Measurements from ENCODE around the gene LRMDA.

LRMDA gene

GRCh38 chr10:75972491-75973276 lies 541.3 kb downstream of the LRMDA start:
- no peak for DNase-seq (ENCODE audit: low read depth in 2 of 2, low spot score in 1 of 2)

DNA sequence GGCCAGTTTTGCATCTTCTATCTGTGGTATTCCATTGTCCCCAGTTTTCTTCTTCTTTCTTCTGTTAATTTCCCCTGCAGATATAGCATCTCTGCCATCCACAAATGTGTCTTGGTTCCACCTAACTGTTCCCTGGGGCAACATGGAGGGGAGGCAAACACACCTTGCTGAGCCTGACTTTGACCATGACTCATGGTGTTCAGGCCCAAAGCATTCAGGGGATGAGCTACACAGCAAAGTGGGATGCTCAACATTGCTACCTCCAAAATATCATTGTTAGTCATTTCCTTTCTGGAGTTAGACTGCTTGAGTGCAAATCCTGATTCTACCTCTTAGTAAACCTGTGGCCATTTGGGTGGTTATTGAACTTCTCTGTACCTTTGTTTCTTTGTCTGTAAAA lies 542.7 kb downstream of the LRMDA start:
- DNase-seq (ENCODE audit: low read depth in 2 of 2, low spot score in 1 of 2), result no peak

DNA sequence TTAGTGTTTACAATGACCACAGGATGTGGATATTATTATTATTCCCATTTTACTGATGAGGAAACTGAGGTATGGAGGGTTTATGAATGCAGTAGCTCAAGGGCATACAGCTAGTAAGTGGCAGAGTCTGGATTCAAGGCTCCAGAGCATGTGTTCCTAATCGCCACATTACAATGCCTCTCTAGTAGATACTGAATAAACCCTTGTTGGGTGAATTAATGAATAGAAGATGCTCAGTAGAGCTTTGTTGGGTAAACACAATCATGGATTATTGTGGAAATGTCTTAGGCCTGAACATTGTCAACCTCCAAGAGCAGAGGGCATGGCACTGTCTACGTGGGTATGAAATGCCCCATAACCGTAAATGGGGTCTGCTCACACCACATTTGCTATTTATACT lies 545.3 kb downstream of the LRMDA start:
- no peak for DNase-seq (ENCODE audit: low read depth in 2 of 2, low spot score in 1 of 2)

DNA sequence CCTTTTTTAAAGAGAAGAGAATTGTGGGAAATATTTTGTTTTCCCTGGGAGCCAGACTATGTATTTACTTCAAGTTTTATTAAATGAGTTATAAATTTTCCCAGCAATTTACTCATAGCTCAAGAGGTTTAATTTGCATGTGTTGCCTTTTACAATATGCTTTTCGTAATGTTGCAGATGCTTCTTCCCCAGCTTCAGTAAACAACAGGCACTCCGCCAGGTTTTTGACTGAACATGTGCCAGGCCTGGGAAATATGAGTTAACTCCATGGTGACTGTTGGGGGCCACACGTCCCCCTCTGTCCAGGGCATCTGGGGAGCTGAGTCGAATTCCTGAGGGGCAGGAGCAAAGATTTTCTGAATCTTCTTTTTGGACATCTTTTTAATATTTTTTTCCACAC lies 545.7 kb downstream of the LRMDA start:
- no peak for DNase-seq (ENCODE audit: low read depth in 2 of 2, low spot score in 1 of 2)

GRCh38 chr10:75978213-75978612 lies 546.8 kb downstream of the LRMDA start:
- no peak for DNase-seq (ENCODE audit: low read depth in 2 of 2, low spot score in 1 of 2)

DNA sequence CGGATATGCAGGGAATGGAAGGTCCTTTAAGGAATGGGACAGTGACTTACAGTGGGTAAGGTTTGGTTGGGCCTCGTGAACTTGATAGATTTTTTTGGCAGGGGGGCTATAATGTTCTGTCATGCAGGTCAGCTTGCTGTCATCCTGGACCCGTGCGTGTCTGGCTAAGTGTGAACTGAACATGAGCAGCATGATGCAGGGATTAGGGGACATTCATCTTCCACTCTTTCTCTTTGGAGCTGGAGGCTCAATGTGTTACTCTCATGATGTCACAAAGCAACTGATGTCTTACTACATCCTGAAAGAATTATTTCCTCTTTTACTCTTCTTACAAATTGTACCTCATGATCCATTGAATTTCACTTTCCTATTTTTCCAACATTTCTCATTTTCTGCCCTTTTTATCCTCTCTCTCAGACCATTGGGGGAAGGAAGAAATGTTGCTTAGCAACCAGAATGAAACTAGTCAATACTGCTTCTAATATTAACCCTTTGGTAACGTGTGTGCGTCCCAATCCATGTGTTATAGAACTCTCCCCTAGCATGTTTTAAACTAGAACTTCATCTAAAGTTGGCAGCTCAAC lies 549.1 kb downstream of the LRMDA start:
- no peak for DNase-seq (ENCODE audit: low read depth in 2 of 2, low spot score in 1 of 2)

- no peak for DNase-seq (ENCODE audit: low read depth in 2 of 2, low spot score in 1 of 2)
Observed at GRCh38 chr10:75982611-75983369, 551.4 kb downstream of the LRMDA start.

- no peak for DNase-seq (ENCODE audit: low read depth in 2 of 2, low spot score in 1 of 2)
Observed at GRCh38 chr10:75984067-75984466, 552.6 kb downstream of the LRMDA start.

DNA sequence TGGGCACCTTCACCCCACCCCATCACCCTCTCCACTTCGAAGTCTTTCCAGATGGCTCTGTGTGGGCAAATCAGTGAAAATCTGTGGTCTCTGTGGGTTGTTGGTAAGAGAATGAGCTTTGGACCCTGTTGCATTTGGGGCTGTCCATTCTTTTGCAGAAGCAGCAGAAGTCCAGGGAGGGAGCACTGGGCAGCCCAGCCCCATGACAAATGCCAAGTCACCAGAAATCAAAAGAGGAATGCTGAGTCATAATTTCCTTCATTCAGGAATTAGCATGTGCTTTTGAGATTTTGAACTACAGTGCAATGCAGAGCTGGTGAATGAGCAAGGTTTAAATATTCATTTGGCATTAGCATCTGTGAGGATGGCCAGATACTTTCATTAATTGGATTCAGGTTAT lies 556.2 kb downstream of the LRMDA start:
- no peak for DNase-seq (ENCODE audit: low read depth in 2 of 2, low spot score in 1 of 2)

- no peak for DNase-seq (ENCODE audit: low read depth in 2 of 2, low spot score in 1 of 2)
Observed at GRCh38 chr10:75994357-75995040, 563.1 kb downstream of the LRMDA start.

DNA sequence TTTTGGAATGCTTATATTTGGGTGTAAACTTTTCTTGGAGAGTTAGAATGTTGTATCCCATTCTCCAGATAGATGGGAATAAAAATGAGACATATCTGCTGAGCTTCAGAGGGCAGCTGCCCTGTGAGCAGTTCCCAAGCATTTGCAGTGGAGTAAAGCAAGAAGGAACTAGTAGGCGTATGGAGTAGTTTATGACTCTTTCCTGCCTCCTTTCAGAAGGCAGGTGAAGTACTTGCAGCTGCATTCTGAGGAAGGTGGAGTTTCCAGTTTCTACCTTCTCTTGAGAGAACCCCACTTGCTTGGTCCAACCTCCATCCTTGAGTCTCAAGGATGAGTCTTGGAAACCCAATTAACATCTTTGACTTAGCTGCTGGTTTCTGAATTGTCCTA lies 563.6 kb downstream of the LRMDA start:
- no peak for DNase-seq (ENCODE audit: low read depth in 2 of 2, low spot score in 1 of 2)

- DNase-seq (ENCODE audit: low read depth in 2 of 2, low spot score in 1 of 2), result no peak
Observed at GRCh38 chr10:75995720-75996119, 564.3 kb downstream of the LRMDA start.

GRCh38 chr10:75999001-75999400 lies 567.6 kb downstream of the LRMDA start:
- no peak for DNase-seq (ENCODE audit: low read depth in 2 of 2, low spot score in 1 of 2)

DNA sequence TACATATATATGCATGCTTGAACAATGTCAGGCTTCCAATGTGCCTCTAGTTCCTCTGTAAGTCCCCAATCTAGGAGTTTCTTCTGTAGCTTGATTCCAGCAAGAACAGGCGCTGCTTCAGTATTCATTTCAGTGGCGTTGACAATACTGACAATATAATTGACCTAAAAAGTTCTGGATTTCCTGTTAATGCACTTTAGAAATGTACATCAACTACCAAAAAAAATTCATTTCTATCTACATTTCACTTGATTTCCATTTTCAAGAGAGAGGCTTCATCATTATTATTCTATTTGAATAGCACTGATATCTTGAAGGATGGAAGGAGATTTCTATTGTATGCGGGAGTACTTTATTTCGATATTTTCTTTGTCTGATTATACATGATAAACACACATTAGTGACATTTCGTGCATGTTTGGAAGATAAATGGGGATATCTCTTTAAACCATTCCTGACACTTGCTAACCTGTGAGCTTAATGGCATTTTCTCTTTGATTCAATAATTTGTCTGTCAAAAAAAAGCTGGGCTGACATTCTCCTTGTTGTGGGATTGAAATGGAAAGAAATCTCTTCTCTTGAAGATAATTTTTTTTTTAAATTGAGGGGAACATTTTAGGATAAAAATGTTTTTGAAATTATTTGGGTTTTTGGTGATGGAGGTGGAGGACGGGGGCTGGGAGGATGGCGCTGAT lies 568.2 kb downstream of the LRMDA start:
- no peak for DNase-seq (ENCODE audit: low read depth in 2 of 2, low spot score in 1 of 2)

DNA sequence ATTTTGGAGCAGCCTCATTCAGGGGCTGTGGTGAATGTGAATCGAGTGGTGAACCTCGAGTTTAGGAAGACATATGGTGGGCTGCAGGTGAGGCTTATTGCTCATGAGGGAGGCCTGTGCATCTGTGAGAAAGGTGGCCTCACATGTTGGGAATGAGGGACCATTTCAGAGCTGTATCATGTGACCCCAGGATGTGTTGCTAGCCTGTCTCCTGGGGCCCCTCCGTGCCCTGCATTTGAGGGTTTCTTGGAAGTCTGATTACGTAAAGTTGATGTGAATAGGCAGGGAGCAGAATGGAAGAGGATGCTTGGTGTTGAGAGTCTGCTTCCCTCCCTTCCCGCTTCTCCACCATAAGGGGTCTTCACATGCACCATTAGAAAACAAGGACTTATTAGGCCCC lies 569.1 kb downstream of the LRMDA start:
- DNase-seq (ENCODE audit: low read depth in 2 of 2, low spot score in 1 of 2), result no peak

- DNase-seq (ENCODE audit: low read depth in 2 of 2, low spot score in 1 of 2), result no peak
Observed at GRCh38 chr10:76001019-76001418, 569.6 kb downstream of the LRMDA start.

GRCh38 chr10:76001461-76001860 lies 570.0 kb downstream of the LRMDA start:
- DNase-seq (ENCODE audit: low read depth in 2 of 2, low spot score in 1 of 2), result no peak

DNA sequence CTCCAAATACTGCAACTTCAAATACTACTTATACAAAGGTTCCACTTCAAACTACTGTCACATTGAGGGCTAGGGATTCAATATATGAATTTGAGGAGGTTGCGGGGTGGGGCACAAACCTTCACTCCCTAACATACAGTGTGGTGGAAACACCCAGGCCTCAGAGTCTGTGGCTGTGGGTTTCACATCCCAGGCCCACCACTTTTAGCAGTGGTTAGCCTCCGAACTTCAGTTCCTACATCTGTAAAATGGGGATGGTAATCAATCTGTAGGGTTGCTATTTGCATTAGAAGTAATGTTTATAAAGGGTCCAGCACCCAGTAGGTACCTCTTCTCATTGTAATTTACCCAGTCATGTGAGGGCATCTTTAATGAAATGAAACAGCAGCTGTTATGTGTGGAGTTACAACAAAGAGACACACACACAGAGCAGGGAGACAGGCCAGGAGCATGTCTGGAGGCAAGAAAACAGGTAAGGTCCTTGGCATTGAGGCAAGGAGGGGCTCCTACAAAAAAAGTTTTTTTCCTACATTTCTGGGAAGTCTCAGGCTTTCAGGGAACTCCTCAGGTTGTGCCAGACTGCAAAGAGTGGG lies 570.9 kb downstream of the LRMDA start:
- DNase-seq (ENCODE audit: low read depth in 2 of 2, low spot score in 1 of 2), result no peak

DNA sequence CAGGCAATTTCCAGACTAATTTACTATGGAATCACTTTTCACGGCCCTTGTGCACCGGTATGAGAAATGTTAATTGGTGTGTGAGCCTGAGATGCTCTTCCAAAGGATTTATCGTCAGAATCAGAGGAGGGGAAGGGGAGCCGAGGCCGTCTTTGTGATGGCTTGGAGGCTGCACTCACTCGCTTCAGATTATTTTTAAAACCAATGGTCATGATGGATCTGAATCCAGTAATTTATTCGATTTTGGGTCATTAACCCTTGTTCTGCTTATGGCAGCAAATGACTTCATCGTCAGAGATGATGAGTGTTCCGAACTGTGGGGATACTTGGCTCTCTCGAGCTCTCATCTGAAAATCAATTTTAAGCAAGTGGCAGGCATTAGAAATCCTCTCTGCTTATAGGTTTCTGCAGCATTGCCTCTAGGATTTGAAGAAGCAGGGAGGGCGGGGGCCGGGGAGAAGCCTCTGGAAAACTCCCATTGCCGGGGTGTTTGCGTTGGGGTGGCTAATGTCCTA lies 576.3 kb downstream of the LRMDA start:
- no peak for DNase-seq (ENCODE audit: low read depth in 2 of 2, low spot score in 1 of 2)

- DNase-seq (ENCODE audit: low read depth in 2 of 2, low spot score in 1 of 2), result no peak
Observed at GRCh38 chr10:76009531-76009930, 578.1 kb downstream of the LRMDA start.

DNA sequence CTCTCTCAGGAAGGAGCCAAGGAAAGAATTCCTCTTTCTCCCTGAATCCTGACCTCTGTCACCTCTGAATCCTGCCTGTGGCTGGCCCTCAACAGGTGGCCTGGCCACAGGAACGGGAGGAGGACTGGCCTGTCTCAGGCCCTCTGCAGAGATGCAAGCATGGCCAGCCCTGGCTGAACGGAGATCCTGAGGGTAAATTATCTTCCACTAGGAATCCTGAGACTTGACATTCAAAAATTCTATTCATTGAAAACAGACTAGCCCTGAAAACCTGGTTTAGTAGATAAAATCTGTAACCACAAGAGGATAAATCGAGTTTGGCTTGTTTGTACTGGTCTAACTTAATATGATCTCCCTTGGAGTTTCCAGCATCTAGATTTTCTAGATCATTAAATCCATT lies 579.3 kb downstream of the LRMDA start:
- DNase-seq (ENCODE audit: low read depth in 2 of 2, low spot score in 1 of 2), result no peak

Data from stimulated activated CD8-positive, alpha-beta memory T cell treated with anti-CD3 and anti-CD28 coated beads, Interleukin-4, amount 100 ng/mL, for 4 hours (primary cell).